Measurements from ENCODE around the gene EDEM1.
"Not testable (repeated sequence)": the region's sequence is repeated elsewhere in the genome, so short reads cannot be mapped to it uniquely, and the experiment has no call there.

Gene EDEM1

GRCh38 chr3:5172018-5172417 is 15.5 kb upstream of the EDEM1 start:
- no peak for DNase-seq (ENCODE audit: low spot score)

DNA sequence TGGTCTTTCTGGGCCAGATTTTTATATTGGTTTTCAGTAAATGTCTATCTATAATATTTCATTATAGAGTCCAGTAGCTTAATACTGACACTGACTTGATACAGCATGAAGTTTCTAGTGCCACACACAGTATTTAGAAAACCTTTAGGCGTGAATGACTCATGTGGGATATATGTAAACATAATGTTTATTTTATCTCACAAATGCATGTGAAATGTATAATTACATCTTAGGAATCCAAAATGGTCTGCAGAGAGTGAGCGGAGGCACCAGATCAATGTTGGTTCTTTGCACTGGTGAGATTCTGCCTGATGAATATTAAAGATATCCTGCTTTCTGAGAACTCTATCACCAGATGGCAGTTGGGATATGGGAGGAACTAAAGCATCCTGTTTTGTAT is 8.5 kb upstream of the EDEM1 start:
- not testable (repeated sequence) for DNase-seq (ENCODE audit: low spot score)

GRCh38 chr3:5181469-5182141 is 5.9 kb upstream of the EDEM1 start:
- no peak for DNase-seq (ENCODE audit: low spot score)

GRCh38 chr3:5183714-5184113 is 3.8 kb upstream of the EDEM1 start:
- DNase-seq (ENCODE audit: low spot score) = not testable (repeated sequence)

DNA sequence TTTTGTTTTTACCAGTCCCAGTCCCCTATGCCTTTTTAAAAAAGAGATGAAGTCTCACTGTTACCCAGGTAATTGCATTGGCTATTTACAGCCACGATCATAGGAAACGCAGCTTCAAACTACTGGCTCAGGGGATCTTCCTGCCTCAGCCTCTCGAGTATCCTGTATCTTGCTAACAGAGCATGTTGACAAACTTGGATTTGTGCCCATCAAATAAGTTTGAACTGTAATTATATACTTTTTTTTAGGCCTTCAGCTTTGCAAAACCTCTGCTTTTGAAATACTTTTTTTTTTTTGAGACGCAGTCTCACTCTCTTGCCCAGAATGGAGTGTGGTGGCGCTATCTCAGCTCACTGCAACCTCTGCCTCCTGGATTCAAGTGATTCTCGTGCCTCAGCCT is 3.0 kb upstream of the EDEM1 start:
- DNase-seq (ENCODE audit: low spot score) = no peak

DNA sequence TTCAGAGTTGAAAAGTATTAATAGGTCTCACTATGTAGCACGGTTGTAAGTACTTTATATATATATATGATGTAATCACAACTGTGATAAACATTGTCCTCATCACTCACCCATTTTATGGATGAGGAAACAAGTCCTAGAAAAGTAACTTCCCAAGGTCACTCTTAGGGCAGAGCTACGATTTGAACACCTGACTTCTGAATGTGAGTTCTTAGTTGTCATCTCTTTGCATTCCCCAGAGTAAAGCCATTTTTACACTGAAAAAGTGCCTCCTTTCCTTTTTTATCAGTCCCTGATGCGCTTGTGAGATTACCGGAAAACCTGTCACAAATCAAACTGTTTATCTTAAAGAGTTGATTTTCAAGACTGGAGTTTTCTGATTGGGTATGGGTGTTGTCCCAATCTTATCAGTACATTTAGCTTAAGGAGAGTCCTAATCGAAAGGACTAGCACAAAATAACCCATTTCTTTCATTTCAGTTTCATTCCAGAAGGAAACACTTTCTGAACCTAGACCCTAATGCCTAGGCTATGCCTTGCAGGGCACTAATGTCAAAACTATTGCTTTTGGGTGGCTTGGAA is 2.3 kb upstream of the EDEM1 start:
- no peak for DNase-seq (ENCODE audit: low spot score)

- DNase-seq (ENCODE audit: low spot score) = no peak
Measured at GRCh38 chr3:5186089-5186857, 1.2 kb upstream of the EDEM1 start.

- peak; percentile 33 for DNase-seq (ENCODE audit: low spot score)
Measured at GRCh38 chr3:5186858-5187155, 700 bp upstream of the EDEM1 start.

GRCh38 chr3:5187920-5188418 is 462 bp downstream of the EDEM1 start:
- DNase-seq (ENCODE audit: low spot score) = peak; percentile 67

GRCh38 chr3:5188419-5189221 is 1.1 kb downstream of the EDEM1 start:
- peak; percentile 33 for DNase-seq (ENCODE audit: low spot score)

GRCh38 chr3:5190147-5190791 is 2.8 kb downstream of the EDEM1 start:
- no peak for DNase-seq (ENCODE audit: low spot score)

DNA sequence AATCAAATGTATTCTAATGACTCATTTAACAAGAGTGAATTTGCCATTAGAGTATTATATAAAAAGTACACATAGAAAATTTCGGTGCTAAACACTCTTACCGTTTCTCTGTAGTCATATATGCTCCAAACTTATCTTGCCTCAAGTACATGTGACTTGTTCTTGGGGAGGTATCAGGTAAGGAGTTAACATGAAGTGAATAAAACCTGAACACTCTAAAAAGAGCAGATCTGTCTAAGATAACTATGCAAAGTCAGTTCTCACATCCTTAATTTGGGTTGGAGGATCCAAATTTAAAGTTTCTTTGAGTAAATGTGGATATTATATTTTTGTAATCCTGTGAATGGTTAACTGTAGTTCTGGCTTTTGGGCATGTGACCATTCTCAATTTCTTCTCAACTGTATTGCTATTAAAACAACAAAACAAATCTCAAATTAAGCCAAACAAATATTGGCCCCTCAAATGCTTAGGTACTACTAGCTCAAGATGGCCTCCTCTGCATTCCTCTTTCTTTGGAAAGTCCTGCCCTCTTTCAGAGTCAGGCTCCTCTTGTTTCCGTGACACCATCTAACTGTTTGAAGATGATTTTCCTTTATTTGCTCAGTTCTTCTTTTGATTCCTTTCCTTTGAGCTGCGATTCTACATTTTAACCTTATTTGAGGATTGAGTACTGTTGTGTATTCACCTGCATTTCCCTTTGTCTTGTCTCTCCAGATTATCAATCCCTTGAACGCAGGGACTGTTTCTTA is 4.2 kb downstream of the EDEM1 start:
- DNase-seq (ENCODE audit: low spot score) = no peak

DNA sequence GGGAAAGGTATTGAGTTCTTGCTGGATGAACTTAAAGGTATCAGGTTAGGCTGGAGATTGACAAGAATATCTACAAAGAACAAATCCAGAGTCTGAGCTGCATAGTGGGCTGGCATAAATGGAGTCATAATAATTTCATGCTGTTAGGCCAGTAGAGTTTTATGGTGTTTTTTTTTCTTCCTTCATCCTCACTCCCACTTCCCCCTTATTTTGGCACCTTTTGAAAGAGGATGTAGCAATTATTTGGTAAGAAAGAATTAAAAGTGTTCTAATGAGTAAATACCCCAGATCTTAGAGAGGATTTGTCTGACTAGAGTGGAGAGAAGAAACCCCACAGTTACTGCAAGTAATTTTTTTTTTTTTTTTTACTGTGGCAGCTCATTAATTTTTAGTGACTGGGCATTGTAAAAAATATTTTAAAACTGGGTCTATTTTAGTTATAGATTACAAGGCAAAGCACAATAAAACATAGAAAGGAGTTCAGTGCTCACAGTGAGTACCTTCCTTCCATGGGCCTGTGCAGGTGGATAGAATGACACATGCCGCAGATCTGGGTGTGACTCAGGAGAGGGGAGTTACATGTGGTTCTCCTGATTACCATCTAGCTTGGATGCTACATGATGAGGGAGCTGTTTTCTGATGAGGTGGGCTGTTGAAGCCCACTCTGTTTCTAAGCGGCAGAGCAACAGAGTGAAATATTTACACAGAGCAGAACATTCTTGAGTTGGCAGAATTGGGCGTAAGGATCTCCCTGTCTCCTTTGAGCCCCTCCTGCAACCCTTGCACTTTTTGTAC is 5.3 kb downstream of the EDEM1 start:
- no peak for DNase-seq (ENCODE audit: low spot score)

DNA sequence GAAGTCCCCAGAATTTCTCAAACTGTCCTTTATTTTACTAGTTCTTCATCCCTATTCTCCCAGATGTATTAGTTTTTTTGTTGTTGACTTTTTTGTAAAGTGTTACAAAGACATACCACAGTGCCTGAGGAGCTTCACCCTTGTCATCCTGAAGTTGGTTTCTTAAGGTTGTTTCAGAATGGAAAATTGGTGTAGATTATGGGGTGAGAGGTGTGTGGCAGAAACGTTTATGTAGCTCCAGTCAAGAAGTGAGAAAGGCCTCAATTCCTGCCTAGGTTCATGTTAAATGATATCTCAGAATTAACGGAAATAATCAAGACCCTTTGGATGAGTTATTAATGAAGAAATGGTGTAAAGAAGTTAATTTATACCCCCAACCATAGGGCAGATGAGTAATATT is 6.8 kb downstream of the EDEM1 start:
- no peak for DNase-seq (ENCODE audit: low spot score)

DNA sequence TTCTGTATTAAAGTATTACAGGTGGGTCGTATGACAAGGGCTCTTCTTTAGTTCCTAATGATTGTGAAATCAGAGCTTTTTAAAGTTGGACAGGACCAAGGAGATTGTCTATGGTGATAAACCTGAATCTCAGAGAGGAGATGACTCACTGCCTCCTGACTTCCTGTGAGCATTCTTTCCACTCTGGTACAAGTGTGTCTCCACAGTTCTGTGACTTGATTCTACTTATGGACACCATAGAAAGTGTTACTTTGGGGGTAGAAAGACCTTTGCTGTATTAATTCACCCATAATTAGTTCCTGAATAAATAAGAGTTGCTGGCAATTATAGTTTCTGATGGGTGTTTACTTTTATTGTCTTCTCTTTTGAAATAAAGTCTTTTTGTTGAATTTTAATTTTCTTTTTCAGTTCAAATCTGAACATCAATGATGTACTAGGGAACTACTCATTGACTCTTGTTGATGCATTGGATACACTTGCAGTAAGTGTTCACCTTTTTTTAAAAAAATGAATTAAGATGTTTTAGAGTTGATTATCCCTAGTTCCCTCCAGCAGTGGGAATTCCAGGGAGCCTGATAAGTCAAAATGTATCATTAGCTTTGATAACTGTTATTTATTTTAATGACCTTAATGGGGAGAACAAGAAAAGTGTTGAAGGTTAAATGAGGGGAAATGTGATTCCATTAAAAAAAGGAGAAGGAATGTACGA is 7.4 kb downstream of the EDEM1 start:
- peak; percentile 61 for DNase-seq (ENCODE audit: low spot score)

- DNase-seq (ENCODE audit: low spot score) = no peak
Measured at GRCh38 chr3:5195605-5196004, 8.1 kb downstream of the EDEM1 start.

DNA sequence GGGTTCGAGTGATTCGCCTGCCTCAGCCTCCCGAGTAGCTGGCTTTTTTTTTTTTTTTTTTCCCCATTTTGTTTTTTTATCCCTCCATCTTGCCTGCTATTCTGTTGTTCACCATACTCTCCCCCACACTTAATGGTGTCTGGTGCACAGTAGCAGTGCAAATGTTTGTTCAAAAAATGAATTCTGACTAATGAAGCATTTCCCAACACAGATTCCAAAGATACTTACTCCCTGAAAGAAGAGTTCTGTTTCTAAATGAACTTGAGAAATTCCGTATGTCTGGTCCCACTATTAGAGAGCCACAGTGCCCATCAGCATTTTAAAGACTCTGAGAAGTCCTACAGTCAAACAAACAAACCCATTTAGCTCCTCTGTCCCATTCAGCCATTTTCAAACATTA is 9.5 kb downstream of the EDEM1 start:
- DNase-seq (ENCODE audit: low spot score) = peak; percentile 43

- no peak for DNase-seq (ENCODE audit: low spot score)
Measured at GRCh38 chr3:5197470-5198312, 10.2 kb downstream of the EDEM1 start.

GRCh38 chr3:5198313-5198677 is 10.8 kb downstream of the EDEM1 start:
- DNase-seq (ENCODE audit: low spot score) = no peak
